ENCODE measurements around the gene CSTB.
A peak's percentile ranks its signal among the peaks of the same experiment; 100 is the strongest.

The CSTB gene

DNA sequence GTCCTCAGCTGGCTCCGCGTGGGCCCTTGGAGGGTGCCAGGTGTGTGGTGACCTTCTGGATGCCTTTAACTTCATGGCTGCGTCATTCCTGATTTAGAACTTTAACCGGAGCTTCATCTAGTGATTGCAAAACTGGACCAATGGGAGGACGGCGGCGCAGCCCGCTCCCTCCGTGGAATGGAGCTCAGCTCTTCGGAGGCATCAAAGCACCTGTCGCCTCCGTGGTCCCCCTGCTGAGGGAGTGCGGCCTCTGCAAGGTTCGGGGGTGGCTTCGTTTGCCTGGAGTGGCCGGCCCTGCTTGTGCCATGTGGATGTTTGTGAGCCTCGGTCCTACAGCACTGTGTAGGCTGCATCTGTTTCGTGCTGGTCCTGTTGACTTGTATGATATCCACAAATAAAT lies 14.2 kb downstream of the CSTB start:
- H3K36me3 Mint-ChIP-seq: peaks cover 10 to 30% of the 10 kb centered on the region in 2 donors
- DNase-seq (no peak), ATAC-seq (replicated peaks) (no peak)
- H3K27ac Mint-ChIP-seq: no peak overlapping the region
- H3K9me3 Mint-ChIP-seq: no peaks in the 10 kb centered on the region
- no peaks in the 10 kb centered on the region for H3K4me1 Mint-ChIP-seq
- no peak overlapping the region for H3K4me3 Mint-ChIP-seq
- no peaks in the 10 kb centered on the region for H3K27me3 Mint-ChIP-seq

DNA sequence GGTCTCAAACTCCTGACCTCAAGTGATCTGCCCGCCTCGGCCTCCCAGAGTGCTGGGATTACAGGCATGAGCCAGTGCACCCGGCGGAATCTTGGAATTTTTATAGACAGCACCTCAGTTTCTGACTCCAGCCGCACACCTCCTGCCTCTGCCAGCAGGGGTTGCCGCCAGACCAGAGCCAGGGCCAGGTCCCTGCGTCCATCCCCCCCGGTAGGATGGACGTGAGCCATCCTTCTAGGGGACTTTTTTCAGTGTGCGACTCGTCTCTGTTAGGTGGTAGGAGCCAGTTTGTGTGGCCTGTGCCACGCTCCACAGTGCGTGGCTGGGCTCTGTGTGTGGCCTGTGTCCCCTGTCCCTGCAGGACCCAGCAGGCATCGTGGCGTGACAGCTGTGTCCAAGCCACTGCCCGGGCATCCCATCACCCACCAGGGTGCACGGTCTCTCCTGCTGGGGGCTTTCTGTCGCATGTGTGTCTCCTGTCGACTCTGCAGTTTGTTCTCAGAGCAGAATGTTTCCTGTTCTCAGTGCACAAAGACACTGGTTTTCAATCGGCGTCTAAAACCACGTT lies 15.6 kb downstream of the CSTB start:
- no peaks in the 10 kb centered on the region for H3K4me1 Mint-ChIP-seq
- DNase-seq: no peak
- H3K27ac Mint-ChIP-seq: no peak overlapping the region
- ATAC-seq (replicated peaks): no peak
- no peaks in the 10 kb centered on the region for H3K27me3 Mint-ChIP-seq
- no peaks in the 10 kb centered on the region for H3K9me3 Mint-ChIP-seq
- peaks cover 16 to 42% of the 10 kb centered on the region in 2 donors for H3K36me3 Mint-ChIP-seq
- no peak overlapping the region for H3K4me3 Mint-ChIP-seq

DNA sequence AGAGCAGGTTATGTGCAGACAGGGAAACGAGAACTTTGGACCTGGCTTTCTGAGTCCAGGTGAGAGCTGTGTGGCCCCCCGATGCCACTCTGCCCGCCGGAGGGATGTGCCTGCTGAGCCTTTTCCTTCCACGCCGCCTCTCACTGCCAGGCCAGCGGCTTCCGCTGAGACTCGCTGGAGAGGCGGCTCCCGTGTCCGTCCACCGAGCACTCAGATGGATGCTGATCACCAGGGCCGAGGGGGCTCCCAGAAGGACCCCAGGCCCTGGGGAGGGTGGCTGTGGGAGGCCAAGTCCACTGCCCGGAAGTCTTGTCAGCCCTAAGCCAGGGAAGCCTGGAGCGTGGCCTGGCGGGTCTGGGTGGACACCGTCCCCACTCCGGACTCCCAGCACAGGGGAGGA lies 16.5 kb downstream of the CSTB start:
- Mint-ChIP-seq H3K4me3 (no peak overlapping the region), H3K36me3 (peaks cover 21 to 46% of the 10 kb centered on the region in 2 donors), H3K27ac (no peak overlapping the region), H3K9me3 (no peaks in the 10 kb centered on the region), H3K4me1 (no peaks in the 10 kb centered on the region), H3K27me3 (no peaks in the 10 kb centered on the region)
- ATAC-seq (replicated peaks) (no peak), DNase-seq (no peak)

GRCh38 chr21:43758811-43759210 lies 17.3 kb downstream of the CSTB start:
- peak overlapping the region; percentile 25 for H3K27ac Mint-ChIP-seq
- peaks cover 29 to 55% of the 10 kb centered on the region in 2 donors for H3K36me3 Mint-ChIP-seq
- no peak overlapping the region for H3K4me3 Mint-ChIP-seq

DNA sequence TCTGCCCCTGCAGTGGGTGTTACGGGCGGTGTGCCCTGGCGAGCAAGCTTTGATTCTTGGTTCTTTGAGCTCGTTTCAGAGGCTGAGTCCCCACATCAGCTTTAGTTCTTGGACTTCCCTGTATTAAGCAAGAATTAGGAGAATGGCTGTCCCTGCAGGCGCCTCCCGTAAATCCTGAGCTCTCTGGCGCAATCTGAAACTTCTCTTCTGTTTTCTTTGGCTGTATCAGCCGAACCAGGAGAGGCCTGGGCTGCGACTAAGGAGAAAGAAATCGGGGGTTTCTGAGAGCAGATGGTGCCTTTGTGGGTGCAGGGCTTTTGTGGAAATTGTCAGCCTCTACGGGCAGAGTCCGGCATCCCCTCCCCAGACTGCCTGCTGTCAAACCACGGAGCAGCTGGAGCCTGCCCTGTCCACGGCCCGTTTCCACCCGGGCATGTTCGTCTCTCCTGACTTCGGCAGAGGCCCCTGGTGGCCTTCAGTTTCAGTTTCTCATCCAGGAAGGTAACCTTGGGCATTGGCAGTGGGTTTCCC lies 17.9 kb downstream of the CSTB start:
- peaks cover 0 to 3% of the 10 kb centered on the region in 2 donors for H3K9me3 Mint-ChIP-seq
- no peak overlapping the region for H3K27ac Mint-ChIP-seq
- H3K4me3 Mint-ChIP-seq: no peak overlapping the region
- no peaks in the 10 kb centered on the region for H3K27me3 Mint-ChIP-seq
- H3K36me3 Mint-ChIP-seq: peaks cover 32 to 58% of the 10 kb centered on the region in 2 donors
- no peaks in the 10 kb centered on the region for H3K4me1 Mint-ChIP-seq
- no peak for DNase-seq
- ATAC-seq (replicated peaks): no peak

More at GRCh38 chr21:43758811-43759210, 17.3 kb downstream of the CSTB start:
- Mint-ChIP-seq H3K27me3 (no peaks in the 10 kb centered on the region), H3K4me1 (no peaks in the 10 kb centered on the region), H3K9me3 (peaks cover 0 to 3% of the 10 kb centered on the region in 2 donors)
- ATAC-seq (replicated peaks) (no peak), DNase-seq (no peak)

- ATAC-seq (replicated peaks): no peak
- Mint-ChIP-seq H3K27ac (no peak overlapping the region), H3K9me3 (peaks cover 0 to 3% of the 10 kb centered on the region in 2 donors), H3K4me3 (no peak overlapping the region), H3K27me3 (no peaks in the 10 kb centered on the region), H3K4me1 (no peaks in the 10 kb centered on the region), H3K36me3 (peaks cover 34 to 58% of the 10 kb centered on the region in 2 donors)
- no peak for DNase-seq
Observed at GRCh38 chr21:43757601-43758000, 18.5 kb downstream of the CSTB start.

DNA sequence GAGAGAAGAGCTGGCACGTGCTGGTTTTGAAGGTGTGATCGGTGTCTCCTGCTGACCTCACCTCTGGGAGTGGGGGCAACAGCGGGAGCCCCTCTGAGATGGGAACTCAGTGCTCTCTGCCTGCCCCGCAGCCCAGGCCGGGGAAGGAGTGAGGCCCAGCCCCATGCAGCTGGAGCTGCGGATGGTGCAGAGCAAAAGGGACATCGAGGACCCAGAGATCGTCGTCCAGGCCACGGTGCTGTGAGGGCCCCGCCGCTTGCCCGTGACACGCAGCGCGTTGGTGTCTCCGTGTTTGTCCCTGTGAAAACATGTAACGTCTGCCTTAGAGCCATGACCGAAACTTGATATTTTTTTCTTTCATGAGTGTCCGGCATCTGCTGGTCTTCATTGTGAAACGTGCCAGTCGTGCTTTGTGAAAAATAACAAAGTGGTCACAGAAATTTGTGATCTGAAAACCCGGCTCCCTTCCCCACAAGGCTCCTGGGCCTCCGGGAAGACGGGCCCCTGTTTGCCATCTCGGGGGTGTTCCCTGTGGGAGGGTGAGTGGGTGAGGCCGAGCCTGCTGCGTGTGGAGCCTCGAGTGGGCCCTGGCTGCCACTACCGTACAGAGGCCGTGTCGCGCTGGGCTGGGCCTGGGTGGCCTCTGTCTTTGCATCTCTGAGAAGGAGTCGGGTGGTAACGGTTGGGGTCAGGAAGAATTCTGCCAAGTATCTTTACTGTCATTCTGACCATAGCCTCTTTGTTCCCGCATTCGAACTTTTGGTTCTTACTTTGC lies 20.1 kb downstream of the CSTB start:
- Mint-ChIP-seq H3K36me3 (peaks cover 40 to 50% of the 10 kb centered on the region in 2 donors), H3K4me3 (no peak overlapping the region), H3K9me3 (peaks cover 0 to 3% of the 10 kb centered on the region in 2 donors), H3K4me1 (no peaks in the 10 kb centered on the region), H3K27me3 (no peaks in the 10 kb centered on the region), H3K27ac (no peak overlapping the region)
- DNase-seq (no peak), ATAC-seq (replicated peaks) (no peak)

DNA sequence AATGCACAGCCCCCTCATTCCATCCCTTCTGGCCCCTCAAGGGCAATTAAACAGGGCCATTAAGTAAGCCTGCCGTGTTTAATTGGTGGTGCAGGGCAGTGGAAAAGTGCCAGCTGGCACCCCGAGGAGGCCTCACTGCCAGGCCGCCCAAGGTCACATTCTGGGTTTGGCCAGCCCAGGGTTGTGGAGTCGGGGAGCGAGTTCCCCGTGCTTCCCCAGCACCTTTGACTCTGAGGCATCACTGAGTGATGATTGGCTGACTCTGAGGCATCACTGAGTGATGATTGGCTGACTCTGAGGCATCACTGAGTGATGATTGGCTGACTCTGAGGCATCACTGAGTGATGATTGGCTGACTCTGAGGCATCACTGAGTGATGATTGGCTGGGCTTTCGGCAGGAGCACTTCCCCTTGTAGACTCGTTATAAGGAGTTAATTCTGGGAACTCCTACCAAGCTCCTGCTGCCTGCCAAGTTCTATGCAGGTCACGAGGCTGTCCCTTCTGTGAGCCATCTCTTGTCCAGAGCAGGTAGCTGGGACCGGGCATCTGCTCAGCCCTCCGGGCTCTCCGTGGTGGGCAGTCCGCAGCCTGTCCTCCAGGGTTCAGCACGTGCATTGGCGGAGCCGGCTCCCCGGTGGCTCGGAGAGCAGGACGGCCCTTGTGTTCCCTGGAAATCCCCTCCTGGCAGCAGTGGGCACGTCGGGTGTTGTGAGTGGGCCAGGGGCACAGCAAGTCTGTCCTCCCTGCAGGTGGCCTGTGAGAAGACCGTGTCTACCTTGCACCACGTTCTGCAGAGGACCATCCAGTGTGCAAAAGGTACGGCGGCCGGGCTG lies 20.9 kb downstream of the CSTB start:
- Mint-ChIP-seq H3K4me3 (no peak overlapping the region), H3K27me3 (no peaks in the 10 kb centered on the region), H3K9me3 (peaks cover 0 to 3% of the 10 kb centered on the region in 2 donors), H3K36me3 (peaks cover 46 to 52% of the 10 kb centered on the region in 2 donors), H3K4me1 (peaks cover 0 to 2% of the 10 kb centered on the region in 2 donors), H3K27ac (no peak overlapping the region)
- DNase-seq: no peak
- ATAC-seq (replicated peaks): no peak

DNA sequence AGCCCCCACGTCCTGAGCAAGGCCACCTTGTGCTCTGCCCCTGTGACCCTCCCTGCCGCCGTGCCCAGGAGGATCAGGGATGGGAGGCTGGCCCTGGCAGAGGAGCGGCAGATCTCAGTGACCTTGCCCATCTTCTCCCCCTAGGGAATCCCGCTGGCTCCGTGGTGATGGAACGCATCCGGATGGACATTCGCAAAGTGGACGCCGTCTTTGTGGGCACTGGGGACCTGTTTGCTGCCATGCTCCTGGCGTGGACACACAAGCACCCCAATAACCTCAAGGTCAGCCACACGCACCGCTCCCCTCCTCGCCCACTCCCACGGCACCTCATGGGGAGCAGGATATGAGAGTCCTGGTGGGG lies 22.7 kb downstream of the CSTB start:
- H3K36me3 Mint-ChIP-seq: peaks cover 49 to 58% of the 10 kb centered on the region in 2 donors
- H3K4me3 Mint-ChIP-seq: no peak overlapping the region
- H3K9me3 Mint-ChIP-seq: peaks cover 0 to 3% of the 10 kb centered on the region in 2 donors
- no peak for DNase-seq
- no peak for ATAC-seq (replicated peaks)
- H3K27me3 Mint-ChIP-seq: no peaks in the 10 kb centered on the region
- peaks cover 0 to 2% of the 10 kb centered on the region in 2 donors for H3K4me1 Mint-ChIP-seq
- no peak overlapping the region for H3K27ac Mint-ChIP-seq

- Mint-ChIP-seq H3K9me3 (peaks cover 0 to 3% of the 10 kb centered on the region in 2 donors), H3K27ac (no peak overlapping the region), H3K27me3 (no peaks in the 10 kb centered on the region), H3K36me3 (peaks cover 50 to 58% of the 10 kb centered on the region in 2 donors), H3K4me3 (no peak overlapping the region), H3K4me1 (peaks cover 0 to 2% of the 10 kb centered on the region in 2 donors)
- ATAC-seq (replicated peaks) (no peak), DNase-seq (no peak)
Observed at GRCh38 chr21:43752758-43753438, 23.2 kb downstream of the CSTB start.

GRCh38 chr21:43751955-43752591 lies 24.0 kb downstream of the CSTB start:
- Mint-ChIP-seq H3K4me1 (peaks cover 0 to 2% of the 10 kb centered on the region in 2 donors), H3K4me3 (no peak overlapping the region), H3K27me3 (no peaks in the 10 kb centered on the region), H3K9me3 (peaks cover 0 to 3% of the 10 kb centered on the region in 2 donors), H3K27ac (no peak overlapping the region), H3K36me3 (peaks cover 57 to 66% of the 10 kb centered on the region in 2 donors)
- DNase-seq (no peak), ATAC-seq (replicated peaks) (no peak)

DNA sequence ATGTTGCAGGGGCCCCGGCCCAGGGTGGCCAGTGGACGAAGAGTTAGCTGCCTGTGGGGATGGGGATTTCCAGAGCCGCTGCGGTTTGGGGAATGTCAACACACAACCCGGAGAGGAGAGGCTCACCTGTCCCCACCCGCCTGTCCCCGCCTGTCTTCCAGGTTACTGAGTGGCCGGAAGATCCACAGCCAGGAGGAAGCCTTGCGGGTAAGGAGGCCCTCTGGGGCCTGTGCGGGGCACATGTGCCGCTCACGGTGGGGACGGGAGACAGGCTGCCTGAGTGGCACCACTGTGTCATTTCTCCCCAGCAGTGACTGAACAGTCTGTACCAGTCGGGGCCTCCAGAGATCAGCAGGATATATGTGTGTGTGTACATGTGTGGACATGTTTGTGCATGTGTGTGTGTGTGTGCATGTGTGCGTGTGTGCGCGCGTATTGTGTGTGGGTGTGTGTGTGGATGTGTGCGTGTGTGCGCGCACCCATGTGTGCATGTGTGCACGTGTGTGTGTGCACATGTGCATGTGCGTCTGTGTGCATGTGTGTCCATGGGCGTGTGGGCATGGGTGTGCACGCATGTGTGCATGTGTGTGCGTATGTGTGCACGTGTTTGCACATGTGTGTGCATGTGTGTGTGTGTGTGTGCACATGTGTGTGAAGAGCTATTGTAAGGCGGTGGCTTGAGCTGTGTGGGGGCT lies 25.6 kb downstream of the CSTB start:
- ATAC-seq (replicated peaks): no peak
- H3K4me1 Mint-ChIP-seq: peaks cover 0 to 2% of the 10 kb centered on the region in 2 donors
- H3K9me3 Mint-ChIP-seq: peaks cover 0 to 3% of the 10 kb centered on the region in 2 donors
- H3K27ac Mint-ChIP-seq: no peak overlapping the region
- no peak overlapping the region for H3K4me3 Mint-ChIP-seq
- H3K36me3 Mint-ChIP-seq: peaks cover 64 to 66% of the 10 kb centered on the region in 2 donors
- DNase-seq: no peak
- H3K27me3 Mint-ChIP-seq: no peaks in the 10 kb centered on the region

GRCh38 chr21:43749651-43750262 lies 26.4 kb downstream of the CSTB start:
- Mint-ChIP-seq H3K4me3 (no peak overlapping the region), H3K27ac (peak overlapping the region; percentile 59), H3K36me3 (peaks cover 64 to 69% of the 10 kb centered on the region in 2 donors), H3K4me1 (peaks cover 0 to 2% of the 10 kb centered on the region in 2 donors), H3K27me3 (no peaks in the 10 kb centered on the region), H3K9me3 (peaks cover 0 to 3% of the 10 kb centered on the region in 2 donors)
- DNase-seq (no peak), ATAC-seq (replicated peaks) (no peak)
